Lower leg skin (tissue), 3 donors: ENCODE results near the gene ERCC6.

Source experiments
- CTCF ChIP-seq, 3 donors: fragments of 450-650 bp; IDR thresholded peaks; one replicate each; pipeline ENCODE4 v1.5.1; 2016; ENCODE audit warnings: antibody characterized with exemption in 3 of 3, mild to moderate bottlenecking in 3 of 3, moderate library complexity in 2 of 3
- POLR2A ChIP-seq, 2 donors: fragments of 450-650 bp; IDR thresholded peaks; one replicate each; pipeline ENCODE4 v1.6.1; 2016 to 2017; ENCODE audit warnings: antibody characterized with exemption in 2 of 2, mild to moderate bottlenecking in 1 of 2, moderate library complexity in 1 of 2

- TF ChIP-seq CTCF (IDR thresholded peaks at IDR 0.05) (no peak), POLR2A (IDR thresholded peaks at IDR 0.05) (no peak)
These were observed 21.6 kb upstream of the ERCC6 start for GRCh38 chr10:49560526-49560925.
